Activated B cell treated with CpG ODN at 0.5 μM for 24 hours (primary cell): ENCODE results near the gene MAP1B. TPM values are rescaled to one million over a fixed set of nuclear protein-coding genes. Genes with fewer than 3 reads are reported as not detected.

Experiments used
- ATAC-seq: fragments of 200-7000 bp; cut with Tn5 transposase; one replicate; pipeline ENCODE4 v1.10.0; 2021; ENCODE audit warnings: low read depth, mild to moderate bottlenecking, moderate library complexity
- CTCF ChIA-PET: fragments of 350-600 bp; sonication (Branson Sonifier 250); formaldehyde crosslinking; loops from one replicate; lab custom pipeline; 2021; ENCODE audit warnings: antibody characterized with exemption; lab: Charles Lee
- POLR2A ChIA-PET: fragments of 350-600 bp; sonication (Branson Sonifier 250); formaldehyde crosslinking; loops from one replicate; lab custom pipeline; 2021; ENCODE audit warnings: antibody characterized with exemption; lab: Charles Lee
- DNase-seq: peaks from one replicate; pipeline ENCODE4 v3.0.0; 2022
- H3K27ac Mint-ChIP-seq: one replicate; pipeline ENCODE4 v1.8.0; 2020; ENCODE audit warnings: mixed read lengths
- H3K27me3 Mint-ChIP-seq: one replicate; pipeline ENCODE4 v1.8.0; 2021; ENCODE audit warnings: mixed read lengths
- H3K36me3 Mint-ChIP-seq: one replicate; pipeline ENCODE4 v1.8.0; 2021; ENCODE audit warnings: low read depth, mixed read lengths
- H3K4me1 Mint-ChIP-seq: one replicate; pipeline ENCODE4 v1.8.0; 2021; ENCODE audit warnings: mixed read lengths
- H3K4me3 Mint-ChIP-seq: one replicate; pipeline ENCODE4 v1.8.0; 2020; ENCODE audit warnings: mild to moderate bottlenecking, mixed read lengths
- H3K9me3 Mint-ChIP-seq: one replicate; pipeline ENCODE4 v1.8.0; 2020; ENCODE audit warnings: mixed read lengths
- intact Hi-C: fragments of 100-400 bp; cut with micrococcal nuclease; formaldehyde crosslinking; loops from one replicate; pipeline ENCODE4 v1.15.1; 2024
- total RNA-seq: library from RNA; stranded (reverse); gene quantifications from 2 replicates; pipeline ENCODE4 v1.2.3, GENCODE V29; 2022
- TF ChIP-seq, protein P1 (sequence below): fragments of 200-600 bp; IDR thresholded peaks from one replicate; pipeline ENCODE4 v1.8.0; 2022; ENCODE audit warnings: antibody characterized with exemption, mild to moderate bottlenecking

Gene MAP1B
- total RNA-seq, 1 donor from 2014 or later = 0.09 TPM

DNA sequence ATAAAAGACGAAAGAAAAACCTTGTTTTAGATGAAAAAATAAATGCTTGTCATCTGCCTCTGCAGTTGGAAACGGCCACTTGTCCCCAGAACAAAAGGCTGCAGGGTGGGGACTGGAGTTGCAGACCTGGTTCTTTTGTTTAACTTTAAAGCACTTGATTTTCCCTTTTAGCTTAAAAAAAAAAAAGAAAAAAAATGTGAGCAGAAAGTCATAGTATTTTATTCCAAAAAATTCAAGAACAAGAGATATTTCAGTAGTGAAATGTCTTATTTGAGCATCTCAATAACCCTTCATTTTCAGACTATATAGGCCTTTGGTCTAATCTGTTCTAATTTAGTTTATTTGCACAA is 1.8 kb downstream of the MAP1B start:
- Mint-ChIP-seq H3K27me3 (peaks cover 51% of the 10 kb centered on the region), H3K4me1 (peaks cover 19% of the 10 kb centered on the region), H3K4me3 (peak overlapping the region; percentile 71), H3K27ac (no peak overlapping the region), H3K9me3 (no peaks in the 10 kb centered on the region), H3K36me3 (no peaks in the 10 kb centered on the region)
- intact Hi-C loops = no loop called here
- DNase-seq (no peak), ATAC-seq (no peak)
- POLR2A ChIA-PET = no interaction called here
- CTCF ChIA-PET = no interaction called here
- TF ChIP-seq, protein P1, sequence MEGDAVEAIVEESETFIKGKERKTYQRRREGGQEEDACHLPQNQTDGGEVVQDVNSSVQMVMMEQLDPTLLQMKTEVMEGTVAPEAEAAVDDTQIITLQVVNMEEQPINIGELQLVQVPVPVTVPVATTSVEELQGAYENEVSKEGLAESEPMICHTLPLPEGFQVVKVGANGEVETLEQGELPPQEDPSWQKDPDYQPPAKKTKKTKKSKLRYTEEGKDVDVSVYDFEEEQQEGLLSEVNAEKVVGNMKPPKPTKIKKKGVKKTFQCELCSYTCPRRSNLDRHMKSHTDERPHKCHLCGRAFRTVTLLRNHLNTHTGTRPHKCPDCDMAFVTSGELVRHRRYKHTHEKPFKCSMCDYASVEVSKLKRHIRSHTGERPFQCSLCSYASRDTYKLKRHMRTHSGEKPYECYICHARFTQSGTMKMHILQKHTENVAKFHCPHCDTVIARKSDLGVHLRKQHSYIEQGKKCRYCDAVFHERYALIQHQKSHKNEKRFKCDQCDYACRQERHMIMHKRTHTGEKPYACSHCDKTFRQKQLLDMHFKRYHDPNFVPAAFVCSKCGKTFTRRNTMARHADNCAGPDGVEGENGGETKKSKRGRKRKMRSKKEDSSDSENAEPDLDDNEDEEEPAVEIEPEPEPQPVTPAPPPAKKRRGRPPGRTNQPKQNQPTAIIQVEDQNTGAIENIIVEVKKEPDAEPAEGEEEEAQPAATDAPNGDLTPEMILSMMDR = no peak

DNA sequence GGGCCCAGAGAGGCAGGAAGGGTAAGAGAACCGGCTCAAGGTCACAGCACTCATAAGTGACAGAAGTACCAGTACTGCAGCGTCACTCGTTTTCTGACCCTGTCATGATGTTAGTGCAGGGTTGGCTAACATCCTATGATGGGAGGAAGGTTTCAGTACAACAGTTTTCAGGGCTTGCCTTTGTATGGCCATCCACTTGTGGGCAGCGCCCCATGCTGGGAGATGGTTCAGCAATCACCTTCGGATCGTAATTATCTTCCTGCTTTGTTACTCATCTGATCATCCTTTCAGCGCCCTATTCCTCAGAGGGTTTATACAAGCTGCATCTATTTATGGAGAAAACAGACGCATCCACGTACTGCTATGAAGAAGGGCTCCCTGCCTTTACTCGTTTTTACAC is 2.4 kb downstream of the MAP1B start:
- no peak overlapping the region for H3K4me3 Mint-ChIP-seq
- no peak for DNase-seq
- intact Hi-C loops = no loop called here
- H3K4me1 Mint-ChIP-seq = peaks cover 19% of the 10 kb centered on the region
- no peaks in the 10 kb centered on the region for H3K36me3 Mint-ChIP-seq
- H3K27me3 Mint-ChIP-seq = peaks cover 51% of the 10 kb centered on the region
- CTCF ChIA-PET = no interaction called here
- no peaks in the 10 kb centered on the region for H3K9me3 Mint-ChIP-seq
- TF ChIP-seq, protein P1 = no peak
- POLR2A ChIA-PET = no interaction called here
- ATAC-seq = no peak
- H3K27ac Mint-ChIP-seq = no peak overlapping the region

DNA sequence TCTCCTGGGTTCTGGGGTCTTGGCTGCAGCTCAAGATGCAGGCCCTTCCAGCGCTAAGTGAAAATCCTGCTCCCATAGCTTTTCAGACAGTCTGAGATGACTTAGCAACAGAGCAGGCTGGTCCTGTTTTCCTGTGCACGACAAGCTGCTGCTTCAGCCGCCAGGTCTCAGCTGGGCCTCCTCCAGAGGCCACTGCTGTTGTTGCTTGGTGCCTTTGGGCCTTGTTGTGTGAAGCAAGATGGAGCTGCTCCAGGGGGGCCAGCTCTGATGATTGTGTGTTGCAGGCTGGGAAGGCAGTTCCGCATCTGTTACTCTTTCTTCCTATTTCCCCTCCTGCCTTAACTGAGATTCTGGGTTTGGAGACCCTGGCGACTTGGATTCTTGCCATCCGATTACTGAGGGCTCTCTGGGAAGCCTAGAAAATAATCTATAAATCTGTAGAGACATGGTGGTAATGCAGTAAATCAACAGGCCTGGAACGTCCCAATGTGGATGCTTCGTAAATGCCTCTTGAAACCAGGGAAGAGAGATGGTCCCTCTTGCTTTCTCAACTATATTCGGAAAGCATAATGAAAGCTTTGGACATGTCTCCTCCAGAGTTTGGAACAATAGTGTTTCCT is 3.2 kb downstream of the MAP1B start:
- CTCF ChIA-PET = no interaction called here
- TF ChIP-seq, protein P1 = no peak
- Mint-ChIP-seq H3K9me3 (no peaks in the 10 kb centered on the region), H3K36me3 (no peaks in the 10 kb centered on the region), H3K27ac (no peak overlapping the region), H3K4me3 (no peak overlapping the region), H3K27me3 (peaks cover 48% of the 10 kb centered on the region), H3K4me1 (peaks cover 19% of the 10 kb centered on the region)
- ATAC-seq = no peak
- POLR2A ChIA-PET = no interaction called here
- intact Hi-C loops = no loop called here
- no peak for DNase-seq

DNA sequence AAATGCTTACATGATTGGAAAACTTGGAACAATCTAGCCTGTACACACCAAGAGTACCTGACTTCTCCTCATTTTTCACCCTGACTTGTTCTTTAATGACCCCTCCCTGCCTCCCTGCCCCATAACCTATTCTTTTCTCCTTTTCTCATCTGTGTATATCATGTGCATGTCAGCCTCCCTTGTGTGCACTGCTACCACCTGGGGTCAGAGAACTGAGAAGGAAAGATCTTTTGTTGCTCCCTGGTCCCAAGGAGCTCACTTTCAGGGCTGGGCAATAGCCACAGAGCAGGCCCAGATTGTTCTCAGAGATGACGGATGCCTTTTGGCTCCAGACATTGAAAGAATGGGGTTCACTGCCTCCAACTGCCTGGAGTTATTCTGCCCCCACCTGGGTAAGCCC is 5.1 kb downstream of the MAP1B start:
- TF ChIP-seq, protein P1 = no peak
- POLR2A ChIA-PET = no interaction called here
- peaks cover 36% of the 10 kb centered on the region for H3K27me3 Mint-ChIP-seq
- no peak for DNase-seq
- H3K27ac Mint-ChIP-seq = no peak overlapping the region
- intact Hi-C loops = no loop called here
- H3K36me3 Mint-ChIP-seq = no peaks in the 10 kb centered on the region
- no peak for ATAC-seq
- no peaks in the 10 kb centered on the region for H3K9me3 Mint-ChIP-seq
- peaks cover 12% of the 10 kb centered on the region for H3K4me1 Mint-ChIP-seq
- H3K4me3 Mint-ChIP-seq = no peak overlapping the region
- CTCF ChIA-PET = no interaction called here

DNA sequence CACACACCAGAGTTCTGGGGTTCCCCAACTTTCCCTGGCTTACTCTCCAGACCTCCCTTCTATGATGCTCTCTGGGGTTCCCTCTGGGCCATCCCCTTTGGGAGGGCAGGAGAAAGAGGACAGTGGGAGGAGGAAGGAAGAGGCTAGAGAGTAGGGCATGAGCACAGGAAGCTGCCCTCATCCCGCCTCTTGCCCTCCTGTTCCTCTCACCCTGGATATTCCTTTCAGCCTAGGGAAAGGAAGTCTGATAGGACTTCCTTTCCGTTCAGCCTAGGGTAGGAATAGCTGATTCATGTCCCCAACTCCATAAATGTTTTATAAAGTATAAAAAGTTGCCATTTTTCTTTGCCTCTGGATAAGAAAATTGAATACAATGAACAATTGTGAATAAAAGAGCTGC is 7.4 kb downstream of the MAP1B start:
- no peaks in the 10 kb centered on the region for H3K36me3 Mint-ChIP-seq
- ChIA-PET CTCF (no interaction called here), POLR2A (no interaction called here)
- TF ChIP-seq, protein P1 = no peak
- DNase-seq = no peak
- H3K27me3 Mint-ChIP-seq = peaks cover 27% of the 10 kb centered on the region
- H3K4me3 Mint-ChIP-seq = no peak overlapping the region
- no peaks in the 10 kb centered on the region for H3K4me1 Mint-ChIP-seq
- H3K27ac Mint-ChIP-seq = no peak overlapping the region
- H3K9me3 Mint-ChIP-seq = no peaks in the 10 kb centered on the region
- intact Hi-C loops = no loop called here
- no peak for ATAC-seq
